ENCODE measurements around the gene TMEFF1.

DNA sequence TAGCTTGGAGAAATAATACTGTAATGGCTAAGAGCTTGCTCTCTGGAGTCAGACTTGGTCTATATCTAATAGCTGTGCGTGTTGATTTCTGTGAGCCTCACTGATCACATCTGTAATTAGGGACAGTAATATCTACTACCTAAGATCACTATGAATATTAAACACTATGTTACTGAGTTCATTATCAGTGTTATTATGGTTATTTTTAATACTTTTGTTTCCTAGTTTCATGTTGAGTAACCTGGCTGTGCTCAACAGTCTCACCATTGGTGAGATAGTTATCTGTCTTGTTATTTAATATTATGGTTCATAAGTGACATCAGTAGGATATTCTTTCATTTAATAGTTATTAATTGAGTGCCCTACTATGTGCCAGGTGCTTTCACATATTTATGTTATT, 82.5 kb downstream of the TMEFF1 start:
- TF ChIP-seq POLR2A (IDR thresholded peaks at IDR 0.05; ENCODE audit: low read length) (no peak), GATA1 (IDR thresholded peaks at IDR 0.05; ENCODE audit: low read depth, low read length) (no peak)
